HepG2 (cell line): Measurements from ENCODE around the gene KLF15. TPM values are rescaled to one million over a fixed set of nuclear protein-coding genes. Genes with fewer than 3 reads are reported as not detected.

ENCODE experiments used
- ATAD3A ChIP-seq: sonication (generic); formaldehyde crosslinking; IDR thresholded peaks from 2 replicates; pipeline ENCODE4 v1.4.0; 2020; ENCODE audit warnings: missing genetic modification reagents
- FOXK1 ChIP-seq: sonication (generic); formaldehyde crosslinking; IDR thresholded peaks from 2 replicates; pipeline ENCODE4 v1.4.0; 2020; ENCODE audit warnings: low read depth, missing genetic modification reagents, borderline replicate concordance
- HNRNPL ChIP-seq: fragments of 200-400 bp; formaldehyde crosslinking; IDR thresholded peaks from 2 replicates; pipeline ENCODE4 v1.6.1; 2017; ENCODE audit warnings: mild to moderate bottlenecking, low read depth, low read length
- HOXD1 ChIP-seq: sonication (generic); formaldehyde crosslinking; IDR thresholded peaks from 2 replicates; pipeline ENCODE4 v1.5.0; 2020; ENCODE audit warnings: missing genetic modification reagents
- KDM4B ChIP-seq: sonication (generic); formaldehyde crosslinking; IDR thresholded peaks from 2 replicates; pipeline ENCODE4 v1.4.0; 2020; ENCODE audit warnings: missing genetic modification reagents
- POLR2G ChIP-seq: fragments of 200-400 bp; formaldehyde crosslinking; IDR thresholded peaks from 2 replicates; pipeline ENCODE4 v1.6.1; 2018; ENCODE audit warnings: mild to moderate bottlenecking, low read depth, low read length, moderate library complexity
- PRPF4 ChIP-seq: fragments of 200-400 bp; formaldehyde crosslinking; IDR thresholded peaks from 2 replicates; pipeline ENCODE4 v1.6.1; 2016; ENCODE audit warnings: low read length, low read depth; ENCODE audit not compliant: poor library complexity, severe bottlenecking
- SMAD9 ChIP-seq: sonication (generic); formaldehyde crosslinking; IDR thresholded peaks from 2 replicates; pipeline ENCODE4 v1.5.1; 2020; ENCODE audit warnings: mild to moderate bottlenecking, missing genetic modification reagents
- SMARCC2 ChIP-seq: fragments of 450-650 bp; IDR thresholded peaks from 2 replicates; pipeline ENCODE4 v1.6.1; 2017; ENCODE audit warnings: antibody characterized with exemption, mild to moderate bottlenecking
- SMC3 ChIP-seq: IDR thresholded peaks from 2 replicates; pipeline ENCODE4 v1.6.1; 2011; ENCODE audit warnings: low read length, improper control_type of control experiment
- SMYD3 ChIP-seq: sonication (generic); formaldehyde crosslinking; IDR thresholded peaks from 2 replicates; pipeline ENCODE4 v1.8.1; 2023; ENCODE audit warnings: mild to moderate bottlenecking, missing genetic modification reagents
- TCF12 ChIP-seq, 2 experiments: fragments of 450-650 bp in 1 of 2; sonication (generic) in 1 of 2; formaldehyde crosslinking in 1 of 2; IDR thresholded peaks; 2 replicates each; pipeline versions ENCODE4 v1.6.1 to v1.8.0; 2017 to 2022; ENCODE audit warnings: antibody characterized with exemption in 1 of 2, mild to moderate bottlenecking in 1 of 2, missing genetic modification reagents in 1 of 2, moderate library complexity in 1 of 2
- XBP1 ChIP-seq: sonication (generic); formaldehyde crosslinking; IDR thresholded peaks from 2 replicates; pipeline ENCODE4 v1.5.0; 2020; ENCODE audit warnings: missing genetic modification reagents
- ZBTB42 ChIP-seq: sonication (generic); formaldehyde crosslinking; IDR thresholded peaks from 2 replicates; pipeline ENCODE4 v1.5.0; 2020; ENCODE audit warnings: mild to moderate bottlenecking, missing genetic modification reagents
- ZNF18 ChIP-seq: sonication (generic); formaldehyde crosslinking; IDR thresholded peaks from 2 replicates; pipeline ENCODE4 v1.8.0; 2022; ENCODE audit warnings: mild to moderate bottlenecking, missing genetic modification reagents; ENCODE audit not compliant: insufficient replicate concordance
- ZNF329 ChIP-seq: sonication (generic); formaldehyde crosslinking; IDR thresholded peaks from 2 replicates; pipeline ENCODE4 v1.9.0; 2021; ENCODE audit warnings: low read depth, mild to moderate bottlenecking, missing genetic modification reagents
- ZNF362 ChIP-seq: sonication (generic); formaldehyde crosslinking; IDR thresholded peaks from 2 replicates; pipeline ENCODE4 v1.4.0; 2020; ENCODE audit warnings: missing genetic modification reagents, mild to moderate bottlenecking, borderline replicate concordance
- ZNF530 ChIP-seq: sonication (generic); formaldehyde crosslinking; IDR thresholded peaks from 2 replicates; pipeline ENCODE4 v1.5.0; 2020; ENCODE audit warnings: low read depth, mild to moderate bottlenecking, missing genetic modification reagents
- ZNF547 ChIP-seq: sonication (generic); formaldehyde crosslinking; IDR thresholded peaks from 2 replicates; pipeline ENCODE4 v1.5.1; 2020; ENCODE audit warnings: mild to moderate bottlenecking, missing genetic modification reagents
- ZNF710 ChIP-seq: sonication (generic); formaldehyde crosslinking; IDR thresholded peaks from 2 replicates; pipeline ENCODE4 v1.5.0; 2020; ENCODE audit warnings: mild to moderate bottlenecking, missing genetic modification reagents, borderline replicate concordance
- ZNF775 ChIP-seq: sonication (generic); formaldehyde crosslinking; IDR thresholded peaks from 2 replicates; pipeline ENCODE4 v1.4.0; 2020; ENCODE audit warnings: missing genetic modification reagents, mild to moderate bottlenecking, moderate library complexity, borderline replicate concordance
- ZNF782 ChIP-seq: sonication (generic); formaldehyde crosslinking; IDR thresholded peaks from 2 replicates; pipeline ENCODE4 v1.4.0; 2020; ENCODE audit warnings: missing genetic modification reagents, mild to moderate bottlenecking, borderline replicate concordance
- polyA plus RNA-seq, 8 experiments: library from polyadenylated mRNA; depleted of rRNA in 3 of 8; stranded (reverse) in 7 of 8; unstranded in 1 of 8; fragments of >200 nt; fragmentation: Illumina TruSeq in 4 of 8; extraction: Trizol in 4 of 8; gene quantifications; 2 replicates each; pipeline versions ENCODE4 v1.2.1 to v1.2.3, GENCODE V29; 2011 to 2016; ENCODE audit warnings: low read depth in 4 of 8, missing spikeins in 1 of 8, mixed read lengths in 1 of 8; ENCODE audit not compliant: insufficient read depth in 1 of 8
- total RNA-seq, 5 experiments: library from RNA; depleted of rRNA; stranded (reverse); fragments of >200 nt; fragmentation: Illumina TruSeq; extraction: Trizol; gene quantifications; 2 replicates each; pipeline ENCODE4 v1.2.3, GENCODE V29; 2016; ENCODE audit warnings: low read depth in 1 of 5
- TF ChIP-seq, protein P1 (sequence below): sonication (generic); formaldehyde crosslinking; conservative IDR thresholded peaks from 2 replicates; pipeline ENCODE4 v1.4.0; 2020; ENCODE audit warnings: missing genetic modification reagents

The KLF15 gene
- total and polyA plus RNA-seq, 2 of the 13 experiments (the other 11 are each of a cell fraction or from before 2014, with no cell fraction given) = 7.1 to 7.8 TPM

GRCh38 chr3:126340943-126341754 is 16.1 kb downstream of the KLF15 start (continued):
- TF ChIP-seq ZNF18 (CRISPR knock-in tag) (no peak), HNRNPL (no peak), FOXK1 (CRISPR knock-in tag) (peak; percentile 75; the same call in 1 of the 2 replicates), ZNF782 (CRISPR knock-in tag) (no peak), ZNF329 (CRISPR knock-in tag) (no peak), ZBTB42 (no peak), ZNF530 (CRISPR knock-in tag) (no peak), HOXD1 (CRISPR knock-in tag) (no peak), KDM4B (CRISPR knock-in tag) (no peak), ZNF775 (CRISPR knock-in tag) (no peak), SMAD9 (CRISPR knock-in tag) (no peak), SMARCC2 (no peak), ATAD3A (CRISPR knock-in tag) (no peak), SMC3 (no peak), POLR2G (no peak), ZNF362 (CRISPR knock-in tag) (no peak), PRPF4 (no peak), SMYD3 (CRISPR knock-in tag) (no peak), XBP1 (no peak), ZNF710 (CRISPR knock-in tag) (peak; percentile 72; the same call in 1 of the 2 replicates), ZNF547 (CRISPR knock-in tag) (no peak), TCF12 (IDR thresholded peaks at IDR 0.05) (no peak), TCF12 (CRISPR knock-in tag; IDR thresholded peaks at IDR 0.05) (peak; percentile 68; the same call in 1 of the 2 replicates)
- TF ChIP-seq, protein P1, sequence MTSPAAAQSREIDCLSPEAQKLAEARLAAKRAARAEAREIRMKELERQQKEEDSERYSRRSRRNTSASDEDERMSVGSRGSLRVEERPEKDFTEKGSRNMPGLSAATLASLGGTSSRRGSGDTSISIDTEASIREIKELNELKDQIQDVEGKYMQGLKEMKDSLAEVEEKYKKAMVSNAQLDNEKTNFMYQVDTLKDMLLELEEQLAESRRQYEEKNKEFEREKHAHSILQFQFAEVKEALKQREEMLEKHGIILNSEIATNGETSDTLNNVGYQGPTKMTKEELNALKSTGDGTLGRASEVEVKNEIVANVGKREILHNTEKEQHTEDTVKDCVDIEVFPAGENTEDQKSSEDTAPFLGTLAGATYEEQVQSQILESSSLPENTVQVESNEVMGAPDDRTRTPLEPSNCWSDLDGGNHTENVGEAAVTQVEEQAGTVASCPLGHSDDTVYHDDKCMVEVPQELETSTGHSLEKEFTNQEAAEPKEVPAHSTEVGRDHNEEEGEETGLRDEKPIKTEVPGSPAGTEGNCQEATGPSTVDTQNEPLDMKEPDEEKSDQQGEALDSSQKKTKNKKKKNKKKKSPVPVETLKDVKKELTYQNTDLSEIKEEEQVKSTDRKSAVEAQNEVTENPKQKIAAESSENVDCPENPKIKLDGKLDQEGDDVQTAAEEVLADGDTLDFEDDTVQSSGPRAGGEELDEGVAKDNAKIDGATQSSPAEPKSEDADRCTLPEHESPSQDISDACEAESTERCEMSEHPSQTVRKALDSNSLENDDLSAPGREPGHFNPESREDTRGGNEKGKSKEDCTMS = no peak
